ENCODE data around the gene MAST1. TPM values are rescaled to one million over a fixed set of nuclear protein-coding genes. Genes with fewer than 3 reads are reported as not detected.

MAST1 gene
- total and polyA plus RNA-seq, 12 donors = 0.72 to 29.6 (median 3.2) TPM

- Histone ChIP-seq H3K4me1 (replicated peaks in 1 of 2) (peaks cover 0 to 13% of the 10 kb centered on the region in 2 donors), H3K4me3 (no peak overlapping the region), H3K27ac (no peak overlapping the region), H3K9me3 (replicated peaks in 1 of 3) (no peaks in the 10 kb centered on the region), H3K27me3 (peaks cover 20% of the 10 kb centered on the region), H3K36me3 (replicated peaks in 1 of 2) (no peaks in the 10 kb centered on the region)
- DNase-seq = no peak
- intact Hi-C loops (cut with DNase I) = no loop called here
- TF ChIP-seq CTCF (IDR thresholded peaks at IDR 0.05) (no peak), POLR2A (IDR thresholded peaks at IDR 0.05) (no peak)
- WGBS, 4 donors = 70 to 76% (median 72%) methylated on average over 3 to 12 of the region's 12 CpGs
Observed at GRCh38 chr19:12884627-12884925, 46.3 kb downstream of the MAST1 start.

- no peaks in the 10 kb centered on the region for H3K9me3 ChIP-seq (replicated peaks in 1 of 3)
- intact Hi-C loops (cut with DNase I) = no loop called here
- no peaks in the 10 kb centered on the region for H3K36me3 ChIP-seq (replicated peaks in 1 of 2)
- peaks cover 0 to 13% of the 10 kb centered on the region in 2 donors for H3K4me1 ChIP-seq (replicated peaks in 1 of 2)
- 4 to 16% (median 8%) methylated on average over 27 to 73 of the region's 73 CpGs for WGBS, 4 donors
- peaks cover 20% of the 10 kb centered on the region for H3K27me3 ChIP-seq
- TF ChIP-seq CTCF (IDR thresholded peaks at IDR 0.05) (peak; percentile 22 to 52 (median 40)), POLR2A (IDR thresholded peaks at IDR 0.05) (no peak)
- H3K4me3 ChIP-seq = peak overlapping the region in 1 of 4 donors; percentile 44
- DNase-seq = peak in 6 of 7 donors; percentile 43 to 70 (median 59)
- no peak overlapping the region for H3K27ac ChIP-seq
Observed at GRCh38 chr19:12884926-12885748, 46.8 kb downstream of the MAST1 start.

- no peaks in the 10 kb centered on the region for H3K36me3 ChIP-seq (replicated peaks in 1 of 2)
- H3K4me3 ChIP-seq = peak overlapping the region in 1 of 4 donors; percentile 44
- 4 to 36% (median 7%) methylated on average over 8 to 53 of the region's 53 CpGs for WGBS, 4 donors
- no peak overlapping the region for H3K27ac ChIP-seq
- H3K27me3 ChIP-seq = peaks cover 20% of the 10 kb centered on the region
- H3K4me1 ChIP-seq (replicated peaks in 1 of 2) = peaks cover 0 to 13% of the 10 kb centered on the region in 2 donors
- peak in 1 of 7 donors; percentile 26 for DNase-seq
- TF ChIP-seq POLR2A (IDR thresholded peaks at IDR 0.05) (no peak), CTCF (IDR thresholded peaks at IDR 0.05) (no peak)
- intact Hi-C loops (cut with DNase I) = no loop called here
- H3K9me3 ChIP-seq (replicated peaks in 1 of 3) = no peaks in the 10 kb centered on the region
Observed at GRCh38 chr19:12885749-12886650, 47.7 kb downstream of the MAST1 start.

- no peak for TF ChIP-seq CTCF (IDR thresholded peaks at IDR 0.05)
- TF ChIP-seq POLR2A (IDR thresholded peaks at IDR 0.05) = no peak
- DNase-seq = no peak
- H3K4me1 ChIP-seq (replicated peaks in 1 of 2) = peaks cover 3 to 17% of the 10 kb centered on the region in 2 donors
- H3K36me3 ChIP-seq (replicated peaks in 1 of 2) = no peaks in the 10 kb centered on the region
- H3K9me3 ChIP-seq (replicated peaks in 1 of 3) = no peaks in the 10 kb centered on the region
- H3K4me3 ChIP-seq = no peak overlapping the region
- WGBS, 4 donors = 65 to 79% (median 72%) methylated on average over 5 of the region's 5 CpGs
- intact Hi-C loops (cut with DNase I) = no loop called here
- H3K27me3 ChIP-seq = peaks cover 20% of the 10 kb centered on the region
- H3K27ac ChIP-seq = no peak overlapping the region
Observed at GRCh38 chr19:12886651-12886968, 48.3 kb downstream of the MAST1 start.

Data from adrenal gland (tissue), 12 donors.